Type B pancreatic cell (in vitro differentiated cells): ENCODE data around the gene TESK2. TPM values are rescaled to one million over a fixed set of nuclear protein-coding genes. Genes with fewer than 3 reads are reported as not detected.

Source experiments
- DNase-seq: peaks from one replicate; pipeline ENCODE4 v3.0.0; 2021; ENCODE audit warnings: mixed read lengths; ENCODE audit not compliant: unreplicated experiment; ENCODE audit errors: extremely low spot score
- H3K27ac Mint-ChIP-seq: 2 replicates; pipeline ENCODE4 v1.8.0; 2021; ENCODE audit warnings: mild to moderate bottlenecking, mixed read lengths
- H3K27me3 Mint-ChIP-seq: 2 replicates; pipeline ENCODE4 v1.8.0; 2021; ENCODE audit warnings: mixed read lengths
- H3K36me3 Mint-ChIP-seq: 2 replicates; pipeline ENCODE4 v1.8.0; 2021; ENCODE audit warnings: mixed read lengths
- H3K4me1 Mint-ChIP-seq: one replicate; pipeline ENCODE4 v1.8.0; 2021; ENCODE audit warnings: mixed read lengths; ENCODE audit not compliant: unreplicated experiment
- H3K4me3 Mint-ChIP-seq: 2 replicates; pipeline ENCODE4 v1.8.0; 2021; ENCODE audit warnings: mild to moderate bottlenecking, mixed read lengths
- H3K9me3 Mint-ChIP-seq: 2 replicates; pipeline ENCODE4 v1.8.0; 2021; ENCODE audit warnings: mixed read lengths
- total RNA-seq: library from RNA; stranded (reverse); gene quantifications from 2 replicates; pipeline ENCODE4 v1.2.1, GENCODE V29; 2021; ENCODE audit warnings: low replicate concordance
- TF ChIP-seq, protein P1 (sequence below): fragments of 200-600 bp; sonication (generic); conservative IDR thresholded peaks from 2 replicates; pipeline ENCODE4 v1.5.0; 2021; ENCODE audit warnings: antibody characterized with exemption, mild to moderate bottlenecking

The TESK2 gene
- total RNA-seq, 1 donor from 2014 or later: 6.7 TPM

DNA sequence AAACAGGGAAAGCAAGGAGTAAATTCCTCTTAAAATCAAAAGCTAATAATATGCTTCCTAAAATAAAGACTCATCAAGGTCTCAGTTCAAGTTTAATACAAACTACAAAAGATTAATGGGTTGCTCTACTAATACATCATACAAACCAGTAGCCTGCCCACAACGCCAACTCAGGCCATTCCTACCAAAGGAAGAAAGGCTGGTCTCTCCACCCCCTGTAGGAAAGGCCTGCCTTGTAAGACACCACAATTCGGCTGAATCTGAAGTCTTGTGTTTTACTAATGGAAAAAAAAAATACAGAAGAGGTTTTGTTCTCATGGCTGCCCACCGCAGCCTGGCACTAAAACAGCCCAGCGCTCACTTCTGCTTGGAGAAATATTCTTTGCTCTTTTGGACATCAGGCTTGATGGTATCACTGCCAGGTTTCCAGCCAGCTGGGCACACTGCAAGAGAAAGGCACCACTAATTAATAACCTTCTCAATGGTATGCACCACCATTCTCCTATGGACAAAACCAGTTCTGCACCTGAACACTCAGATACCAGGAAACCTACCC lies 20.1 kb upstream of the TESK2 start:
- DNase-seq: no peak
- peaks cover 60% of the 10 kb centered on the region for H3K36me3 Mint-ChIP-seq
- TF ChIP-seq, protein P1, sequence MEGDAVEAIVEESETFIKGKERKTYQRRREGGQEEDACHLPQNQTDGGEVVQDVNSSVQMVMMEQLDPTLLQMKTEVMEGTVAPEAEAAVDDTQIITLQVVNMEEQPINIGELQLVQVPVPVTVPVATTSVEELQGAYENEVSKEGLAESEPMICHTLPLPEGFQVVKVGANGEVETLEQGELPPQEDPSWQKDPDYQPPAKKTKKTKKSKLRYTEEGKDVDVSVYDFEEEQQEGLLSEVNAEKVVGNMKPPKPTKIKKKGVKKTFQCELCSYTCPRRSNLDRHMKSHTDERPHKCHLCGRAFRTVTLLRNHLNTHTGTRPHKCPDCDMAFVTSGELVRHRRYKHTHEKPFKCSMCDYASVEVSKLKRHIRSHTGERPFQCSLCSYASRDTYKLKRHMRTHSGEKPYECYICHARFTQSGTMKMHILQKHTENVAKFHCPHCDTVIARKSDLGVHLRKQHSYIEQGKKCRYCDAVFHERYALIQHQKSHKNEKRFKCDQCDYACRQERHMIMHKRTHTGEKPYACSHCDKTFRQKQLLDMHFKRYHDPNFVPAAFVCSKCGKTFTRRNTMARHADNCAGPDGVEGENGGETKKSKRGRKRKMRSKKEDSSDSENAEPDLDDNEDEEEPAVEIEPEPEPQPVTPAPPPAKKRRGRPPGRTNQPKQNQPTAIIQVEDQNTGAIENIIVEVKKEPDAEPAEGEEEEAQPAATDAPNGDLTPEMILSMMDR: no peak
- H3K27me3 Mint-ChIP-seq: no peaks in the 10 kb centered on the region
- H3K4me1 Mint-ChIP-seq: peaks cover 9% of the 10 kb centered on the region
- no peaks in the 10 kb centered on the region for H3K9me3 Mint-ChIP-seq
- peak overlapping the region; percentile 3 for H3K27ac Mint-ChIP-seq
- H3K4me3 Mint-ChIP-seq: no peak overlapping the region

GRCh38 chr1:45510036-45510971 lies 19.3 kb upstream of the TESK2 start:
- Mint-ChIP-seq H3K27ac (no peak overlapping the region), H3K4me3 (no peak overlapping the region), H3K9me3 (no peaks in the 10 kb centered on the region), H3K4me1 (peaks cover 4% of the 10 kb centered on the region), H3K36me3 (peaks cover 55% of the 10 kb centered on the region), H3K27me3 (no peaks in the 10 kb centered on the region)
- TF ChIP-seq, protein P1: no peak
- DNase-seq: no peak

DNA sequence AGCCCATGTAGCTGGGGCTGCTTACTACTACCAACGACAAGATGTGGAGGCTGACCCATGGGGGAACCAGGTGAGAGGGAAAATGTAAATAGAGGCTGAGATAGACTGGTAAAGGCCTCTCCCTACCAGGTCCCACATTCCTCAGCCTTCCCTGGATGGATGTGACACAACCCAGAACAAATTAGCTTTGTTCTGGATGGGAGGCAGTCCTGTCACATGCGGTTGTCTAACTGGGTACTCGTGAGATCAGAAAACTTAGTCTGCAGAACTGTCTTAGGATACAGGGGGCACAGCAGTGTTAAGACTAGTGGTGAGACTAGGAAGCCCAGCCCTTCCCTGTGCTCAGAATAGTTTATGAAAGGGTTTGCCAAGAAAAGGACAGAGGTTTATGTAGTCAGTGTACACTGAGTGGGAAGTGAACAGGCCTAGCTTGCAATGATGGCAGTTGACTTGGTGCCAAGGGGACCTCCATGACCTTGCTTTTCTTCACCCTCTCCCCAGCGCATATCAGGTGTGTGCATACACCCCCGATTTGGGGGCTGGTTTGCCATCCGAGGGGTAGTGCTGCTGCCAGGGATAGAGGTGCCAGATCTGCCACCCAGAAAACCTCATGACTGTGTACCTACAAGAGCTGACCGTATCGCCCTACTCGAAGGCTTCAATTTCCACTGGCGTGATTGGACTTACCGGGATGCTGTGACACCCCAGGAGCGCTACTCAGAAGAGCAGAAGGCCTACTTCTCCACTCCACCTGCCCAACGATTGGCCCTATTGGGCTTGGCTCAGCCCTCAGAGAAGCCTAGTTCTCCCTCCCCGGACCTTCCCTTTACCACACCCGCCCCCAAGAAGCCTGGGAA lies 17.6 kb upstream of the TESK2 start:
- H3K27ac Mint-ChIP-seq: peak overlapping the region; percentile 40

GRCh38 chr1:45507893-45508292 lies 16.9 kb upstream of the TESK2 start:
- Mint-ChIP-seq H3K9me3 (no peaks in the 10 kb centered on the region), H3K27ac (peak overlapping the region; percentile 40), H3K4me1 (no peaks in the 10 kb centered on the region), H3K36me3 (peaks cover 34% of the 10 kb centered on the region), H3K27me3 (no peaks in the 10 kb centered on the region), H3K4me3 (no peak overlapping the region)
- DNase-seq: no peak
- TF ChIP-seq, protein P1: no peak

More for the DNA sequence above, 17.6 kb upstream of the TESK2 start:
- Mint-ChIP-seq H3K9me3 (no peaks in the 10 kb centered on the region), H3K4me3 (no peak overlapping the region), H3K4me1 (no peaks in the 10 kb centered on the region), H3K27me3 (no peaks in the 10 kb centered on the region), H3K36me3 (peaks cover 39% of the 10 kb centered on the region)
- TF ChIP-seq, protein P1: peak; percentile 41
- no peak for DNase-seq

- peaks cover 31% of the 10 kb centered on the region for H3K36me3 Mint-ChIP-seq
- no peak for DNase-seq
- no peak overlapping the region for H3K4me3 Mint-ChIP-seq
- H3K27ac Mint-ChIP-seq: no peak overlapping the region
- TF ChIP-seq, protein P1: no peak
- H3K4me1 Mint-ChIP-seq: no peaks in the 10 kb centered on the region
- H3K27me3 Mint-ChIP-seq: no peaks in the 10 kb centered on the region
- no peaks in the 10 kb centered on the region for H3K9me3 Mint-ChIP-seq
These were observed 16.2 kb upstream of the TESK2 start for GRCh38 chr1:45507195-45507594.
